Cardiac muscle cell (in vitro differentiated cells and primary cell): ENCODE measurements around the gene OR7D2. TPM values are rescaled to one million over a fixed set of nuclear protein-coding genes. Genes with fewer than 3 reads are reported as not detected.

Experiments used
- DNase-seq, 2 donors: peaks; one replicate each; pipeline versions ENCODE4 v3.0.0 to v3.0.0-alpha.2; 2010 to 2017; ENCODE audit warnings: low read depth in 1 of 2, low spot score in 1 of 2
- H3K27ac ChIP-seq: fragments of 200-600 bp; sonication (generic); 2 replicates; pipeline ENCODE4 v1.5.1; 2016
- H3K27me3 ChIP-seq: fragments of 200-600 bp; sonication (generic); 2 replicates; pipeline ENCODE4 v1.6.0; 2016; ENCODE audit warnings: control low read depth
- H3K36me3 ChIP-seq: fragments of 200-600 bp; sonication (generic); 2 replicates; pipeline ENCODE4 v1.5.1; 2016; ENCODE audit warnings: control low read depth
- H3K4me1 ChIP-seq: fragments of 200-600 bp; sonication (generic); 2 replicates; pipeline ENCODE4 v1.8.1; 2017; ENCODE audit warnings: low read depth, mild to moderate bottlenecking, mixed run types
- H3K4me3 ChIP-seq: fragments of 200-600 bp; sonication (generic); 2 replicates; pipeline ENCODE4 v1.5.1; 2016; ENCODE audit warnings: mild to moderate bottlenecking
- H3K9me3 ChIP-seq: fragments of 200-600 bp; sonication (generic); 2 replicates; pipeline ENCODE4 v1.5.1; 2017; ENCODE audit warnings: low read depth, mild to moderate bottlenecking, control low read depth
- polyA plus RNA-seq: library from polyadenylated mRNA; unstranded; fragments of >200 nt; fragmentation: Nextera tagmentation; extraction: Ambion mirVana; gene quantifications from 2 replicates; pipeline ENCODE4 v1.2.1, GENCODE V29; 2016
- total RNA-seq: library from RNA; depleted of rRNA; stranded (reverse); fragments of >200 nt; gene quantifications from 2 replicates; pipeline ENCODE4 v1.2.3, GENCODE V29; 2016
- TF ChIP-seq, protein P1 (sequence below): IDR thresholded peaks from 2 replicates; pipeline ENCODE4 v1.5.1; 2012; ENCODE audit warnings: low read depth, mild to moderate bottlenecking, low read length

The OR7D2 gene
- total and polyA plus RNA-seq, 2 experiments from 2014 or later: 0.15 TPM; not detected in 1

DNA sequence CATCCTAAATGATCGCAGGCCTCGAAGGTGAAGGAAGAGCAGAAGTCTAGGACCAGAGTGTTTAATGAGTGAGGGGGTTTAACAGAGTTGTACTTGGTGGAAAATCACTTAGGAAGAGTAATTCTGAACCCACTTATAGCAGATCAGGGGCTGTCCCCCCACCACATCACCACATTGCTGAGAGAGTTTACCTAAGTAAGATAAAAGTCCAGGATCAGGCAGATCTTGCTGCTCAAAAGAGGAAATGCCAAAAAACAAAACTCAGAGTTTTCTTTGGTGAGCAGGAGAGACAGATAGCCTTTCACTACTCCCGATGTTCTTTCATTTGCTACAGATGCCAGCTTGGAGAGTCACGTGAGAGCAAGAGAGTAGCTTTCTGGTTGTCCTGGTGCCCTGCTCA, 23.2 kb upstream of the OR7D2 start:
- Histone ChIP-seq H3K4me1 (no peaks in the 10 kb centered on the region), H3K27me3 (no peaks in the 10 kb centered on the region), H3K36me3 (peaks cover 32% of the 10 kb centered on the region), H3K4me3 (no peak overlapping the region), H3K9me3 (peaks cover 4% of the 10 kb centered on the region), H3K27ac (no peak overlapping the region)
- DNase-seq: no peak
- TF ChIP-seq, protein P1, sequence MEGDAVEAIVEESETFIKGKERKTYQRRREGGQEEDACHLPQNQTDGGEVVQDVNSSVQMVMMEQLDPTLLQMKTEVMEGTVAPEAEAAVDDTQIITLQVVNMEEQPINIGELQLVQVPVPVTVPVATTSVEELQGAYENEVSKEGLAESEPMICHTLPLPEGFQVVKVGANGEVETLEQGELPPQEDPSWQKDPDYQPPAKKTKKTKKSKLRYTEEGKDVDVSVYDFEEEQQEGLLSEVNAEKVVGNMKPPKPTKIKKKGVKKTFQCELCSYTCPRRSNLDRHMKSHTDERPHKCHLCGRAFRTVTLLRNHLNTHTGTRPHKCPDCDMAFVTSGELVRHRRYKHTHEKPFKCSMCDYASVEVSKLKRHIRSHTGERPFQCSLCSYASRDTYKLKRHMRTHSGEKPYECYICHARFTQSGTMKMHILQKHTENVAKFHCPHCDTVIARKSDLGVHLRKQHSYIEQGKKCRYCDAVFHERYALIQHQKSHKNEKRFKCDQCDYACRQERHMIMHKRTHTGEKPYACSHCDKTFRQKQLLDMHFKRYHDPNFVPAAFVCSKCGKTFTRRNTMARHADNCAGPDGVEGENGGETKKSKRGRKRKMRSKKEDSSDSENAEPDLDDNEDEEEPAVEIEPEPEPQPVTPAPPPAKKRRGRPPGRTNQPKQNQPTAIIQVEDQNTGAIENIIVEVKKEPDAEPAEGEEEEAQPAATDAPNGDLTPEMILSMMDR: no peak

DNA sequence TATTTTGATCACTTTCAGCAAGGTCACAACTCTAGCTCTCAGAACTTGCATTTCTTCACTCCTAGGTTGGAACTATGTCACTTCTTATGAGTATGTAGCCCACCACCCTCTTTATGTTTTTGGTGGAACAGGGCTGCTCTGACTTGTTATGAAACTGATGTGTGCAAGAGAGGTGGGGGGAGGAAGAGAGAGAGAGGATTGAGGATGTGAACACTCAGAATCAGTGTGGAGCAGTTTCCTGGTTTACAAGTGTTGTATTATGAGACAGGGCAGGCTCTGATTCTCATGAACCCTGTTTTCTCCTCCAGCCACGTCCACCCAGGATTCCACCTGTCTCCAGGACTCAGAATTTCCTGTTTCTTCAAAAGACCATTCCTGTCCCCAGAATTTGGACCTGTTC, 22.5 kb upstream of the OR7D2 start:
- Histone ChIP-seq H3K27ac (no peak overlapping the region), H3K9me3 (peaks cover 4% of the 10 kb centered on the region), H3K4me1 (no peaks in the 10 kb centered on the region), H3K27me3 (no peaks in the 10 kb centered on the region), H3K4me3 (no peak overlapping the region), H3K36me3 (peaks cover 39% of the 10 kb centered on the region)
- DNase-seq: no peak
- TF ChIP-seq, protein P1: no peak

DNA sequence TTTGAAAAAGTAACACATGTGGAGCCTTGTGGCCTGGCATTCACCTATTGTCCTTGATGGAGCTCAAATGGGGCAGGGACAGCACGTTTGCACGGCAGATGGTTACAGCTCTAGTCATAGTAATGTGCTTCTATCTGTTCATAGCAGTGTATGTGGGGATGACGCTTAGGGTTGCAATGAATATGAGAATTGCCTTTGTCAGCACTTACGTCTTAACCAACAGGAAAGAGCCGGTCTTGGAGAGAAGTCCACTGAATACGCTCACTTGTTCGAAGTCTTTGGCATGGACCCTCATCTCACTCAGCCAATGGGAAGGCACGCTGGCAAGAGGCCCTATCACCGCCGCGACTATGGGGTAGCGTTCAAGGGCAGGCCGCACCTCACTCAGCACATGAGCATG, 18.9 kb upstream of the OR7D2 start:
- Histone ChIP-seq H3K36me3 (peaks cover 58% of the 10 kb centered on the region), H3K9me3 (peaks cover 4% of the 10 kb centered on the region), H3K4me1 (no peaks in the 10 kb centered on the region)

DNA sequence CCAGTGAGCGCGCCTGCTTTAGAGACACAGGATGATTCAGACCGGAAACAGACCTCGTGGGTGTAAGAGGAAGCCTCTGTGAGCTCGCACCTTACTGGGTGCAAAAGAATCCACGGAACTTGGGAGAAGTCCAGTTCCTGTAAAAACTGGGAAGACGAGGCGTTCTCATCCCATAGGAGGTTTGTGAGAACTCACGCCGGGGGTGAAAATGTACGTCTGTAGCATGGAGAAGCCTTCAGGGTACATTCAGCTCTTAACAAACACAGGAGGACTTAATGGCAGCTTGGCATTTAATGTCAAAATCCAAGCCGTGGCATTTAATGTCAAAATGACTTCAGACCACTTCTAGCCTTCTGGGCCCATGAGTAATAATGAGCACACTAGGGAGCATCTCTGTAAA, 17.4 kb upstream of the OR7D2 start:
- H3K9me3 ChIP-seq: peaks cover 4% of the 10 kb centered on the region
- H3K4me1 ChIP-seq: no peaks in the 10 kb centered on the region
- TF ChIP-seq, protein P1: no peak
- no peaks in the 10 kb centered on the region for H3K27me3 ChIP-seq
- H3K4me3 ChIP-seq: no peak overlapping the region
- DNase-seq: no peak
- H3K27ac ChIP-seq: no peak overlapping the region
- H3K36me3 ChIP-seq: peaks cover 58% of the 10 kb centered on the region

More for the DNA sequence above, 18.9 kb upstream of the OR7D2 start:
- Histone ChIP-seq H3K27me3 (no peaks in the 10 kb centered on the region), H3K4me3 (no peak overlapping the region), H3K27ac (no peak overlapping the region)
- TF ChIP-seq, protein P1: no peak
- DNase-seq: no peak

DNA sequence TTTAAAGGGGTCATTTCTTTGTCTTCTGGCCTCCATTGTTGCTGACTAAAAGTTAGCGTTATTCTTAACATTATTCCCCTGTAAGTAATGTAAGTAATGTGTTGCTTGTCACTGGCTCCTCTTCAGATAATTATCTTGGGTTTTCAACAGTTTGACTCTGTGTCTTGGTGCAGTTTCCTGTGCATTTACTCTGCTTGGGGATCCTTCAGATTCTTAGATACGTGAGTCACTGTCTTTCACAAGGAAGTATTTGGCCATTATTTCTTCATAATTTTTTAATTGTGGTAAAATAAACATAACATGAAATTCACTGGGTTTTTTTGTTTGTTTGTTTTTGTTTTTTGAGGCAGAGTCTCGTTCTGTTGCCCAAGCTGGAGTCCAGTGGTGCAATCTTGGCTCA, 13.5 kb upstream of the OR7D2 start:
- TF ChIP-seq, protein P1: no peak
- Histone ChIP-seq H3K4me3 (no peak overlapping the region), H3K27ac (no peak overlapping the region), H3K4me1 (no peaks in the 10 kb centered on the region), H3K27me3 (no peaks in the 10 kb centered on the region), H3K9me3 (no peaks in the 10 kb centered on the region), H3K36me3 (peaks cover 29% of the 10 kb centered on the region)
- DNase-seq: peak in 1 of 2 donors; percentile 9

DNA sequence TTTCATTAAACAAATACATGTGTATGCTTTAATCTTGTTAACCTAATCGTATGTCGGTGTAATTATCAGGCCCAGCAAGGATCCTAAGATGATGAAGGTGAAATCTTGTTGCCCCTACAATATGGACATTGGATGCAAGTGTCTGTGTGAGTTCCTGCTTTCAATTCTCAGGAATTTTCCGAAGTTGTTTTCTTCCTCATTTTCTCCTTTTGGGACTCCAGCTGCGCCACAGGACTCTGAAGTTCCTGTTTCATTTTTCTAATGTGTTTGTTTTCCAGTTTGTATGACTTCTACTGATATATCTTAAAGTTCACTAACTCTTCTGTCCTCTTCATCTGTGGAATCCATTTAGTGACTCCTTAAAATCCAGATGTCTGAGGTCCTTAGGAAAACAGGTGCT, 11.9 kb upstream of the OR7D2 start:
- Histone ChIP-seq H3K27me3 (no peaks in the 10 kb centered on the region), H3K27ac (no peak overlapping the region), H3K9me3 (no peaks in the 10 kb centered on the region), H3K4me1 (no peaks in the 10 kb centered on the region), H3K4me3 (no peak overlapping the region), H3K36me3 (peaks cover 14% of the 10 kb centered on the region)
- TF ChIP-seq, protein P1: no peak
- DNase-seq: no peak
